GM12873 (cell line): ENCODE measurements around the gene AFMID.

Experiments used
- CTCF ChIP-seq: IDR thresholded peaks from 2 replicates; pipeline ENCODE4 v1.5.1; 2012; ENCODE audit warnings: low read depth, mild to moderate bottlenecking, moderate library complexity, low read length, control low read depth; ENCODE audit not compliant: insufficient read depth; ENCODE audit errors: missing control alignments

Gene AFMID

GRCh38 chr17:78235885-78236284 lies 48.7 kb downstream of the AFMID start:
- TF ChIP-seq CTCF: no peak

- TF ChIP-seq CTCF: no peak
Observed at GRCh38 chr17:78236362-78237127, 49.4 kb downstream of the AFMID start.

GRCh38 chr17:78237401-78238012 lies 50.3 kb downstream of the AFMID start:
- TF ChIP-seq CTCF: no peak

- TF ChIP-seq CTCF: no peak
Observed at GRCh38 chr17:78238823-78239488, 51.8 kb downstream of the AFMID start.

- no peak for TF ChIP-seq CTCF
Observed at GRCh38 chr17:78239489-78239931, 52.3 kb downstream of the AFMID start.

- TF ChIP-seq CTCF: no peak
Observed at GRCh38 chr17:78240012-78240655, 53.0 kb downstream of the AFMID start.

- no peak for TF ChIP-seq CTCF
Observed at GRCh38 chr17:78240839-78241238, 53.7 kb downstream of the AFMID start.
